ENCODE measurements around the gene KLHL36. TPM values are rescaled to one million over a fixed set of nuclear protein-coding genes. Genes with fewer than 3 reads are reported as not detected.

KLHL36 gene
- total RNA-seq, 4 donors from 2014 or later = 38.2 to 70.7 (median 52.5) TPM

GRCh38 chr16:84649511-84649861, 1.2 kb downstream of the KLHL36 start:
- H3K9me3 ChIP-seq = no peaks in the 10 kb centered on the region
- intact Hi-C loops (cut with DNase I; ENCODE audit: low total_unique reads) = no loop called here
- H3K4me3 ChIP-seq = peak overlapping the region; percentile 48 to 69
- no peak for TF ChIP-seq POLR2A (IDR thresholded peaks at IDR 0.05)
- TF ChIP-seq CTCF (IDR thresholded peaks at IDR 0.05) = no peak
- no peak for DNase-seq
- H3K36me3 ChIP-seq = no peaks in the 10 kb centered on the region
- H3K4me1 ChIP-seq = no peaks in the 10 kb centered on the region
- H3K27ac ChIP-seq = peak overlapping the region; percentile 76 to 82
- no peaks in the 10 kb centered on the region for H3K27me3 ChIP-seq

DNA sequence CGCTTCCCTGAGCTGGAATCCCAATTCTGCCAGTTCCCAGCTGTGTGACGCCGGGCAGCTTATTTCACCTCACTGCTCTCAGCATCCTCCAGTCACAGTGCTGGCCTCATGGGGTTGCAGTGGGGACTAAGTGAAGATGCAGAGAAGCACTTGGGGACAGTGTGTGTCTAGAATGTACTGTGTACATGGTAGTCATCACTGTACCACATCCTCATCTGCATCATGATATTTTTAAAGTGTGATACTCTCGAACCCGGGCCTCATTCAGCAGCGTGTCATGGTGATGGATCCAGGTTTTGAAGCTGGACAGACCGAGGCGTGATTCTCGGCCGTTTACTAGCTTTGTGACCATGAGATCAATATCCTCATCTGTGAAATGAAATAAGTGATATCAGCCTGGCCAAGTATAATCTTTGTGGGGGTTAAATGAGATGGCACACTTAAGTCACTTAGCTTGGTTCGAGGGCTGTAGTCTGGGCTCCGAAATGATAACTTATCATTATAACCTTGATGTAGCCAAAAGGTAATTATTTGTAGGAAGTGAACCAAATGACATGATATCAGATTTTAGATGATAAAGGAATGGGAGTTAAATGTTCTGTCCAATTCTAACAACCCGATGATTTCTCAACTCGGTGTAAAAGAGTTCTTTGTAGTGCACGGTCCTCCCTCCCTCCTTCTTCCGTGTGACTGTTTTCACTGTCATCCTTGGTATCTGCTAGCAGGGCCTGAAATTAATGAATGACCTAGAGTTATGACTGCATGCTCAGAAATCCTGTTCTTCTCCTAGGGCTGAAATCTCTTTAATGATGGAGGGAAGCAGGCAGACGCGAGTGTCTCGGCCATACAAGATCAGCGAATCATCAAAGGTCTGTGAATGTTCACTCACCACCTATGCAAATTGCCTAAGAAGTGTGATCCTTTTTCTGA, 2.0 kb downstream of the KLHL36 start:
- no peaks in the 10 kb centered on the region for H3K4me1 ChIP-seq
- H3K9me3 ChIP-seq = no peaks in the 10 kb centered on the region
- H3K27me3 ChIP-seq = no peaks in the 10 kb centered on the region
- DNase-seq = no peak
- no peaks in the 10 kb centered on the region for H3K36me3 ChIP-seq
- intact Hi-C loops (cut with DNase I; ENCODE audit: low total_unique reads) = no loop called here
- H3K27ac ChIP-seq = peak overlapping the region in 1 of 2 donors; percentile 76
- TF ChIP-seq POLR2A (IDR thresholded peaks at IDR 0.05) = no peak
- no peak for TF ChIP-seq CTCF (IDR thresholded peaks at IDR 0.05)
- no peak overlapping the region for H3K4me3 ChIP-seq

DNA sequence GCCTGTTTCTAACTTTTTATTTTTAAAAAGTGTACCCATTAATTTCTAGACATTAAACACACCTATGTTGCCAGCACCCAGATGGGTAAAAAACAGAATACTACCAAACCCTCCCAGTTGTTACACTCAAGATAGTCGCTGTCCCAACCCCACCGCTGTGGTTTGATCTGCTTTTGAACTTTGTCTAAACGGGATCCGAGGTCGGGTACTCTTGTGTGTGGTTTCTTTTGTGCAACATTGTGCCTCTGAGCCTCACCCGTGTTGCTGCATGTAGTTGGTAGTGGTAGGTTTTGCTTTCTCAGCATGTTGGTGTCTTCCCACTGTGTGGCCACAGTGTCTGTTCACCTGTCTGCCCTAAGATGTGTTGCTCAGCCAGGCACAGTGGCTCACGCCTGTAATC, 4.3 kb downstream of the KLHL36 start:
- H3K27ac ChIP-seq = no peak overlapping the region
- no peaks in the 10 kb centered on the region for H3K9me3 ChIP-seq
- no peaks in the 10 kb centered on the region for H3K4me1 ChIP-seq
- H3K27me3 ChIP-seq = no peaks in the 10 kb centered on the region
- TF ChIP-seq POLR2A (IDR thresholded peaks at IDR 0.05) = no peak
- no peak for TF ChIP-seq CTCF (IDR thresholded peaks at IDR 0.05)
- no peaks in the 10 kb centered on the region for H3K36me3 ChIP-seq
- no peak for DNase-seq
- intact Hi-C loops (cut with DNase I; ENCODE audit: low total_unique reads) = no loop called here
- H3K4me3 ChIP-seq = no peak overlapping the region

DNA sequence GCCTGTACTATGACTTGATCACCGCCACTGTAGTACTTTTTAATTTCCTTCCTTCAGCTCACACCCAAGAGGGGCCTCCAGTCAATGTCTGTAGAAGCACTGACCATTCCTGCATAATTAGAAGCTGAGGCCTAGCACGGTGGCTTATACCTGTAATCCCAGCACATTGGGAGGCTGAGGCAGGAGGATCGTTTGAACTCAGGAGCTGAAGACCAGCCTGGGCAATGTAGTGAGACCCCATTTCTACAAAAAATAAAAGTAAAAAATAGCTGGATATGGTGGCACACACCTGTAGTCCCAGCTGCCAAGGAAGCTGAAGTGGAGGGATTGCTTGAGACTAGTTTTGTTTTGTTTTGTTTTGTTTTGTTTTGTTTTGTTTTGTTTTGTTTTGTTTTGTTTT, 5.9 kb downstream of the KLHL36 start:
- Histone ChIP-seq H3K4me1 (no peaks in the 10 kb centered on the region), H3K4me3 (no peak overlapping the region), H3K9me3 (no peaks in the 10 kb centered on the region), H3K27ac (no peak overlapping the region), H3K36me3 (no peaks in the 10 kb centered on the region), H3K27me3 (no peaks in the 10 kb centered on the region)
- DNase-seq = no peak
- intact Hi-C loops (cut with DNase I; ENCODE audit: low total_unique reads) = no loop called here
- TF ChIP-seq POLR2A (IDR thresholded peaks at IDR 0.05) = no peak
- no peak for TF ChIP-seq CTCF (IDR thresholded peaks at IDR 0.05)

DNA sequence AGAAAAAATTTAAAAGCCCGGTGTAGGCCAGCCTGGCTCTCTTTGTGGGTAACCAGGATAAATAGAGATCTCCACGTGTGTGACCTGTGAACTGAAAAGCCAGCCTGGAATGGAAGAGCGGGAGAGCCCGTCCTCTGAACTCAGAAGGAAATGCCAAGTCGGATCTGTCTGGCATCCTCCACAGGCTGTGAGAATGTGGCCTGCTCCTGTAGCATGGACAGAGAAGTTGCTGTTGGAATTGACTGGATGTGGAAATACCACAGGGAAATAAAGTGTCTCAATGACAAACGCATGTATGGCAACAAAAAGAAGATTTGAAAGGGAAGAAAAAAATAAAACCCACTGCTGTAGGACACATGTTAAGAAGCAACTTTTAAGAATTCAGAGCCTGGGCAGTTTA, 6.7 kb downstream of the KLHL36 start:
- no peak for TF ChIP-seq POLR2A (IDR thresholded peaks at IDR 0.05)
- TF ChIP-seq CTCF (IDR thresholded peaks at IDR 0.05) = no peak
- Histone ChIP-seq H3K27me3 (no peaks in the 10 kb centered on the region), H3K4me3 (no peak overlapping the region), H3K4me1 (no peaks in the 10 kb centered on the region), H3K9me3 (no peaks in the 10 kb centered on the region), H3K27ac (no peak overlapping the region), H3K36me3 (no peaks in the 10 kb centered on the region)
- DNase-seq = no peak
- intact Hi-C loops (cut with DNase I; ENCODE audit: low total_unique reads) = no loop called here

Measured in uterus (tissue), 4 donors.